Measurements from ENCODE around the gene CDH23.
A peak's percentile ranks its signal among the peaks of the same experiment; 100 is the strongest.

DNA sequence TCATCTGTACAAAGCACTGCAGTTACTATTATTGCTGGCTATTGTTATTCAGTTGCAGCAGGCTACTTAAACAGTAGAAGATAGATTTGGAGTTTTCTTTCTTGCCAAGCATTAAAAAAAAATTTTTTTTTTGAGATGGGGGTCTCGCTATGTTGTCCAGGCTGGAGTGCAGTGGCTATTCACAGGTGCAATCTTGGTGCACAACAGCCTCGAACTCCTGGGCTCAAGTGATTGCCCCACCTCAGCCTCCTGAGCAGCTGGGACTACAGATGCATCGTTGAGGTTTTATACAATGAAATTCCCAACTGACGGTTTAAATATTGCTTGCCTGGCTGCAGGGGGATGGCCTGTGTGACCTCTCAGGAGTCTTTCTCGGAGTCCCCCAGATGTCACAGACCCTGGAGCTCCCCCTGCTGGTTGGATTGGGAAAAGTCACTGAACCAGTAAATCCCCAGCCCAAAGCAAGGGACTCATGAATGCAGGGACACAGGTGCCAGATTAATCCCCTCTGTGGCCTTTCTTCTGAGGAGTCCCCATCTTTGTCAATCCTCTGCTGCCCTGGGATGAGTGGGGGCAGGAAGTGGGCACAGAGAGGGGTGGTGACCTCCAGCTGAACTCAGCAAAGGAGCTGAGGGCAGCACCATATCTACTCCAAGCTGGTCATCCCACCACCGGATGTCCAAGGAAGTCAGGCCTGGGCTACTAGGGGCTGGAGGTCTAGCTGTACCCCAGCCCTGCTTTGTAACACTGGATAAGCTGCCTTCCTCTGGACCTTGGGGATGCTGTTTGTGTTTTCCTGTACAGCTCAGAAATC lies 173.3 kb downstream of the CDH23 start:
- TF ChIP-seq CTCF (IDR thresholded peaks at IDR 0.05) (peak; percentile 53 to 84 (median 76)), POLR2A (IDR thresholded peaks at IDR 0.05) (no peak)
